Activated T-cell treated with anti-CD3 and anti-CD28 coated beads for 24 hours (primary cell): Measurements from ENCODE around the gene FBLN5.

Experiments
- DNase-seq: peaks from one replicate; pipeline ENCODE4 v3.0.0-alpha.2; 2020; ENCODE audit warnings: low read depth

FBLN5 gene

DNA sequence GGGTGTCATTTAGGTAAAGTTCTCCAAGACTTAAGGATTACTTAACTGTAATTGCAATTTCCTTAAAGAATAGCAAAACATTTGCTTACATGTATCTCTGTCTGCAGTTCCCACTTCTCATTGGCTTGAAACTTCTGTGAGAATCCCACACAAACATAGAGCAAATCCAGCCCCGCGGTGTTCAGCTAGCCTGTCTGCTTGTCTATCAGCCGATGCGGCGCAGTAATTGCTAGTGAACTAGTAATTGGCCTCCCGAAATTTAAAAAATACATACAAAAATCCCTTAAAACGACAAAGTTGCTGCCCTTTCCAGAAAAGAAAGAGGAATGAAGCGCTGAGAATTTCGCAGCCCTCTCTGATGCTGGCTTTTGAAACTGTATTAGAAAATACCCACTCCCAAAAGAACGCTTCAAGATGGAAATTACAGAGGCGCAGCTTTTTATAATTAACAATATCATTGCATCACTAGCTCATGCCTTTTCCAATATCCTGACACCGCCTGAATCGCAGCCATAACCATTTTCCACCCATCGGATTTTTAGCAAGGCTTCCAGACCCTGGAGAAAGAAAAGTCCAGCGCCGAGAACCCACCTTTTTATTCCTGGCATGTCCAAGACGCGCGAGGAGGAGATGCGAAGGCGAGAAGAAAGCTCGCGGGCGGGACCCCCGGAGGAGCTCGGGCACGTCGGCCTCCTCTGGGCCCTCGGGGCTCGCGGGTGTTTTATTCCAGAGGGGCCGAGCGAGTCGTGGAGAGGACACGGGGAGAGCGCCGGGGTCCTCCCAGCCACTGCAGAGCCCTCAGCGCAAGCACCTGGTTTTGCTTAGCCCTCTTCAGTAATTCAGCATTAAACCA, 646 bp downstream of the FBLN5 start:
- no peak for DNase-seq

DNA sequence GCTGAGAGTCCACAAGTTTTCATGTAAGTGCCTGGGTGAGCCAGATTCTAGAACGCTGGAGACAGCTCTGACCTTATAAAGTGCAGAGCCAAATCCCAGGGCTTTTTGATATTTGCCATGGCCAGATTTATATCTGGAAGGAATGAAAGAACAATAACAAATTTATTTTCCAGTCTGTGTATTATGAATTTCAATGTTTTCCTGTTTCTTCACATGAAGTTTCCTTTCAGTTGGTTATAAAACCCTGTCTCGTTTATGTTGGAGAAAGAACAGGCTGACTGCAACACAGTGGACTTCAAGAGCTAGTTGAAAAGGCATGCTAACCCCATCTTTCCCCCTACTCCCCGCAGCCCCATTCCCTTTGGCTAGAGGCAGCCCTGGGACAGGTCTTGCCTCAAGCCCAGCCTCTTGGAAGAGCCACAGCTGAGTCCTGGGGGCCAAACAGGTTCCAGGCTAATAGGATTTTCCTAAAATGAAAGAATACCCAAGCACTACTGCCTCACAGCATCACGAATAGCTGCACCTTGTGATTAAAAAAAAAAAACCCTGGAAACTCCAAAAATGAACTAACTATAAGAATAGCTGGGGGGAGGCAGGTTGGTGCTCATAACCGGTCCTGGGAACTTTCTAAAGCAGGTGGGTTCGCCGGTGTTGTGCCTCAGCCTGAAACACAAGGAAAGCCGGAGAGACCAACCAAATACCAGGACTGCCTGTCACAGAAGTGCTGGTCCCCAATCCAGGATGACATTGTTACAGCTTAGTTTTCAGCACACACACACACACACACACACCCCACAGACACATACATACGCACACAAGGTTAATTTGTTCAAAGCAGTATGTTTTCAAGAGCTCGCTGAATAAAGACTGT, 1.5 kb downstream of the FBLN5 start:
- no peak for DNase-seq

DNA sequence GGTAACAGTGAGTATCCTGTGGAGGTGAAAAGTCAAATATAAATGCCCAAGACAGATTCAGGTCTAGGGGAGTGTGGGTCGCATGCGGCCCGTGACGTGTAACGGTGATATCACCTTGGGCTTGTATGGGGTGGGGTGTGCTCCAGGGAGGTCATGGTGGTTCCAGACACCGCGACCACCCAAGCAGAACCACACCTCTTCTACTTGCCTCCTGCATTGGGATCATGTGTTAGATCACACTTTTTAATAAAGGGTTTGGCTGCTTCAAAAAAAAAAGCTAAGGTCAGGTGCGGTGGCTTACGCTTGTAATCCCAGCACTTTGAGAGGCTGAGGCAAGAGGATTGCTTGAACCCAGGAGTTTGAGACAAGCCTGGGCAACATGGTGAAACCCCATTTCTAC, 4.5 kb downstream of the FBLN5 start:
- DNase-seq, result no peak

DNA sequence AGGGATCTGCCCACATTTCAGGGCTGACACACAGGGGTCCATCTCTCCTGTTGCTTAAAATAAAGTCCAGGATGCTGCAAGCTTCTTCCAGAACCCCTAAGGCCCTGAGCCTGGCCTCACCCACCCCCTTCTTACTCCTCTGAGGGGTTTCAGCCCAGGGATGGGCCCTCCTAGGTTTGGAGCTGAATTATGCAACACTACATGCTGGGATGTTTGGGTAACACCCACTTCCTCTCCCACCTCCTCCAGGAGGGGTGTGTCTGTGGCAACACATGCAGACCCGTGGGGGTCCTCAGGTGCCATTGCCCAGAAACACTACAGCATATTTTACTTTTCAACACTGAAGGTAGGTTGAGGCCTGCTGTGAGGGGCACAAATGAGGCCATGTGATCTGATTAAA, 5.4 kb downstream of the FBLN5 start:
- no peak for DNase-seq

DNA sequence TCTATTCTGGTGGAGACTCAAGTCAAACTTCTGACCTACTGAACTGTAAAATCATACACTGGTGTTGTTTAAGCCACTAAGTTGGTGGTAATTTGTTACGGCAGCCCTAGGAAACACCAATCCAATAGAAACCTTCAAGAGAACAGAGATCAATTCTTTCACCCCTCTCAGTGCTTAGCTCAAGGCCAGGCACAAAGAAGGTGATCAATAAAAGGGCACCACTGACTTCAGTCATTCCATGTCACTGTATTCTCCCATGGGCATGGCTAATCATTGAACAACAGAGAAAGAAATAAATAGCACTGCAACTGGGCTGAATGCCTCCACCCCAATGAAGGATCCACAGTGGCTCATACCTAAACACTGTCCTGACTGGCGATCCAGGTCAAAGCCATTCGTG, 7.3 kb downstream of the FBLN5 start:
- DNase-seq, result no peak

DNA sequence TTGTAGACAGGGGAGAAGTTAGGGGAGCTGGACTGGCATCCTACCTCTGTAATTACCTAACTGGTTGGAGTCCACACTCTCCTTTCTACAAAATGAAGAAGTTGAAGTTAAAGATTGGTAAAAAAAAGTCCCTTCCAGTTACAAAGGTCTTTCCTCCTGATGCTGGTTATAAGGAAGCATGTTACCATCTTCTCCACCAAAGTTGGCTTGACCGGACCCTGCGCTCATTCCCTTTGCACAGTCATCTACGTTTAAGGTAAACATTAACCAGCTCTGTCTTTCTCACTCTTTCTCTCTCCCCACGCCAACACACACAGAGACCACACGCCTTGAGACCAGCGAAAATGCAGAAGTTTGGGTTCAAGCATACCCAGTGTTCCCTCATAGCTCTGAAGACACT, 11.9 kb downstream of the FBLN5 start:
- DNase-seq, result no peak

DNA sequence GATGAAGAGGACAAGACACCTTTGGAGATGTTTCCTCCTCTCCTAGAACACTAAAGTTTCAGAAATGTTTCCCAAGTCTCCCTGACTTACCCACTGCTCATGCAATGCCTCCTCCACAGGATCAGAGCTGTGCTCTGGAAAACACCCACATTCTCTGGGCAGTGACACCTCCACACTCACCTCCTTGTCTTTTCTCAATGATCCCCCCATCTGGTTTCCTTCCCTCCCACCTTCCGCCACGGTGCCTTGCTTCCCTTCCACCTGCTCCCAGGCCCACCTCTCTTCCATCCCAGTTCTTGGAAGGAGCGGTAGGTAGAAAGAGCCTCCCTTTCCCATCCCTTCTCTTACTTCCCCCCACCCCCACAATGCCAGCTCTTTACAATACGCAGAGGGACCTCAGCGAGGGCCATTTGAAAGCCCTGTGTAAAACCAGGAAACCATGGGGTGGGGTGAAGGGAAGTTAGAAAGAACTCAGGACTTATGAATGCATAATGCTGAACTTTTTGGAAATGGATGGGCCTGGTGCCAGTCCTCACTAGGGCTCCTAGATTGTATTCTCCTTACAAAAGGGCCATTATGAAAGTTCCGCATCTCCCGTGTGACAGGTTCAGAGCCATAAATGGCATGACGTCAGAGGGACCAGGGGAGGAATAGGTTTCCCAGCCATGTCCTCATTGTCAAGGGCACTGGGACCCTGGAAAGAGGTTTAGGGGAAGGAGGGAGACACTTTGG, 12.8 kb downstream of the FBLN5 start:
- no peak for DNase-seq

DNA sequence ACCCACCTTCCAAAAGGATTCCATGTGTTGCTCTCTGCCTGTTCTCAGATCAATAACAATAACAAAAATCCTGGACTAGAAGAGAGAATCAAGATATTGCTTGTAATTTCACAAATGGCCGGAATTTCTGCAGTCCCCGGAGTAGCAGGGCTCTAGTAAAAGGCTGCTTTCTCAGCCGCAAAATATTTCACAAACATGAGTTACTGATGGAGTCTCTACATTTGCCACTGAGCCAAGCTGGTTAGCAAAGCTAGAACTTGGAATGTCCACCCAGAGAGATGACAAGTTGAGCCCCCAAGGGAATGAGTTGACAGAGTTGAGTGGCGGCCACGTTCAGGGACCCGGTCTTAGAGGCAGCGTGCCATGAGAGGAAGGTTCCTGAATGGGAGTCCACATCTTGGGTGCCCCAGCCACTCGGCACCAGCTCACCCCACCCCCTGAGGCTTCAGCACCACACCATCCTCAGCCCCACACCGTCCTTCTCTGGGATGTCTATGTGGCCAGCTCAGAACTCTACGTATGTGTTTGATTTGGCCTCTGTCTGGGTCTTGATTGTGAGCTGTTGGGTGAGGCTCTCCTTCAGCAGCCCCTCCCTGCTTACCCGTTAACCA, 15.9 kb downstream of the FBLN5 start:
- no peak for DNase-seq

DNA sequence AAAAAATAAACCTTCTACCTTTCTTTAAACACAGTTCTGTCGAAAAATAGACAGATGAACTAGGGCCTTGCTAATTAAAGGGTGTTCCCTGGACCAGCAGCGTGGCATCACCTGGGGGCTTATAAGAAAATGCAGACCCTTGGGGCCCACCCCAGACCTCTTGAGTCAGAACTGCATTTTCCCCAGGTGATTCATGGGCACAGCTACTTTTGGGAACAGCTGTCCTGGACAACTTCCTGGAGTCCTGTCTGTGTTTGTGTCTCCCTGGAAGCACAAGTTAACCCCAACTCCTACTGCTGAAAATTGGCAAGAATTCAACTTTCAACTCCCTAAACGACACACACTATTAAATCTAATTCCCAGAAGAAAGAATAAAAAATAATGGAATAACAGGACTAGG, 17.8 kb downstream of the FBLN5 start:
- no peak for DNase-seq

DNA sequence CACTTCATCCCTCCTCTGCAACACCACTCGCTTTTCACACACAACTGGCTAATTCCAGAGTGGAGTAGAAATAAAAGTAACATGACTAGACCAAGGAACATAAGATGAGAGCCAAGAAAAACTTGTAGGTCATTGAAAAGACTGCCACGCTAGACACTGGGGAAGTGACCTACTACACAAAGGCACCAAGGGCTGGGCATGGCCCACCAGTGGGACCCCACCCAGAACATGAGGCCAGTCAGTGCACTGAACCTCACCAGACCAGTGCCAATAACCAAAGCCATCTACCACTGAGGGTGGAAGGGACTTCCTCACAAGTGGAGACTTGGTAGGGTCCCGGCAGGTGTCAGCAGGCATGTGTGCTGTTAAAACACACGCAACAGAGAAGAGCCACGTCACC, 19.7 kb downstream of the FBLN5 start:
- DNase-seq, result no peak

DNA sequence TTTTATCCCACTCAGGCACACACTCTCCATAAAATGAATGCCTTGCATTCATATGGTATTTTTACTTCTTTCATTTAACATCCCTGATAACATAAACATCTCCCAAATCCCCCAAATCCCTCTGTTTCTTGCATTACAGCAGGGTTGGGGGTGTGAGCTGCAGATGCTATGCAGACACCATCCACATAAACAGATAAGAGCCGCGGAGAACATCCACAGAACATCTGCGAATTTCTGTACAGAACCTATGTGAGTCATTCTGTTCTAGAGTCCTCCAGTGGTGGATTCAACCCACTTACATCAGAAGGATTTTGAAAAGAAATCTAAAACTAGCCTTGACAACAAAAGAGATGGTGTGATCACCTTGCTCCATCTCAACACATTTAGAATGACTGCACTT, 20.3 kb downstream of the FBLN5 start:
- no peak for DNase-seq

DNA sequence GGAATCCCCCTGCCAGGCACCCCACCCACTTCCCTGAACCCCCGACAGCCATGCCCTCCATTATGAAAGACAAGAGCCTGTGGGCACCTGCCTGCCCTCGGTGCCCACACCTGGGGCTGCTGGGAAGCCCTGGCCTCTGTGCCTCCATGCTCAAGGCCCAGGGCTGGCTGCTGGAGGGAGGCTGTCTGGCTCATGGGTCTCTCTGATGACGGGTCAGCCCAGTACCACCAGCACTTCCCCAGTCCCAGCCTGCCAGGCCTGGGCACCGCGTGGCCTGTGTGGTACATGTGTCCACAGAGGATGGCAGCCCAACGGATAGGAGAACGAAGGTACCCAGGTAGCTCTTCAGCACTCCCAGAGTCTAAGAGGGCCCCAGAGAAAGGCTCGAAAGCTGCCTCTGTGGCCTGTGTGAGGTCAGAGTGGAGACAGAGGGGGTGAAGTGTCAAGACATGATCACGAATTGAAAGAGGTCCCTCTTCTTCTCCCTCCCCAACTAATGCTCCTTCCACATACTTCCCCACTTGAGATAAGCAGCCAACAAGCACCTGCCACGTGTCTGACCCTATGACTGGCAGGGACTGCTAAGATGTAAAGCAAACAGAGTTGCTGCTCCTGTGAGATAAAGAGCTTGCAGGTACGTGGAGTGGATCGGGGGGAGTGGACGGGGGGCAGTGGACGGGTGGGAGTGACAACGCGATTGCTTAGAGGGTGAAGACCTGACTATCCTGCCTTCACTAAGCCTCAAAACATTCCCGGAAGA, 21.2 kb downstream of the FBLN5 start:
- DNase-seq, result no peak

DNA sequence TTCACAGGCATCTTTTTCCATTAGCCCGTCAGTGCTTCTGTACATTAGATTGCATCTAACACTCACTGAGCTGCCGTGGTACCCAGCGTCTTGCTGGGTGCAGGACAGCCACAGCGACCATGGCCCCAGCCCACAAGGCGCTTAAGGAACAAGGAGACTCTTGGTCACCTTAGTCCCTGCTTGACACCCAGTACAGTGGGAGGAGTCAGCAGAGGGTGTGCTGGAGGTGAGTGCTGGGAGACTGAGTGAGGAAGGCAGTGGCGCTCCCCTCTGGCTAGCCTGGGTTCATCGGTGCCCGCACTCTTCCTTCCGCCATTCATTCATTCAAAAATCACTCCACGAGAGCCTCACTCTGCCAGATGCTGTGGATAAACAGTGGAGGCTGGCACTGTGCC, 21.8 kb downstream of the FBLN5 start:
- DNase-seq, result no peak

DNA sequence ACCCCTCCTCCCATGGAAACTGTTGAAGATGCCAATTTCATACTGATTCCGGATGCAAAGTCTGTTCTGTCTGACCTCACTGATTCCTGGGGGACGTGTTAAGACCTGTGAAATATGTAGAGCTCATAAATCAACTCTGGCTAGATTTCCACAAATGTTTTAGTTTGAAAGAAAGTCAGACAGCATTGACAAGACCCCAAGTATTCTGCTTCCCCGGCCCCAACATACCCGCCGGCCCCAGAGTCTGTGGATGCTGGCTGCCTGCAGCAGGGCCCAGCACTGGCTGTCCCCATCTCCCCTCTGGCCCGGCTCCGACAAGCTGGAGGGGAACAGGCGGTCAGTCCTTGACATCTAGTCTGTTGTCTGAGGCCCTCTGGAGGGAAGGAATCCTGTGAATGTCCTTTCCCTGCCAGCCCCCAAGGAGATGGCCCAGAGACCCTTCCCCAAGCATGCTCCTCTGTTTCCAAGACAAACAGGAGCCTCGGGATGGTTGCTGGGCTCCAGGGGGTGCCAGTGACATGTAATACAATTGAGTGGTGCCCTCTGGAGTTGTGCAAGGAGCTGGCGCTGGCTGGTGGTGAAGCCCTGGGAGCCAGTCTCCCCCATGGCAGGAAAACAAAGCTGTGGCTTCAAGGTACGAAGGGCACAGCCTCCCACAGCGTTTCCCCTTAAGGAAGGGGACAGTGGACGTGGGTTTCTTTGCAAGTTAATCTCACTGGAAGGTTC, 22.3 kb downstream of the FBLN5 start:
- DNase-seq, result no peak

DNA sequence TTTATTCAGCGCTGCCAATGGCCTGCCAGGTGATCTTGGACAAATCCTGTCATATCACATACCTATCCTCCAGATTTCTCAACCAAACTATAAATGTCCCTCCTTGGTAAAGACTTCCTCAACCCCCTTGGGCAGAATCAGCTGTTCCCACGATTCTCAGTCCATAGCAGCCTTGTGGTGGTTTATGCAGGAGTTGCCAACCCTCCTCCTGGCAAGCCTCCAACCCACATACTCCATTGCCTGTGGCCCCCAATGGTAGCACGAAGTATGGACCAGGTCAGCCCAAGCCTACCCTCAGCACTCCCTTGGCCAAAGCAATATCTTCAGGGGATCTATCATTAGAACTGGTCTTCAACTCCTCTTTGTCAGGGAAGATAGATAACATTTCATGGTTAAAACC, 27.0 kb downstream of the FBLN5 start:
- no peak for DNase-seq

DNA sequence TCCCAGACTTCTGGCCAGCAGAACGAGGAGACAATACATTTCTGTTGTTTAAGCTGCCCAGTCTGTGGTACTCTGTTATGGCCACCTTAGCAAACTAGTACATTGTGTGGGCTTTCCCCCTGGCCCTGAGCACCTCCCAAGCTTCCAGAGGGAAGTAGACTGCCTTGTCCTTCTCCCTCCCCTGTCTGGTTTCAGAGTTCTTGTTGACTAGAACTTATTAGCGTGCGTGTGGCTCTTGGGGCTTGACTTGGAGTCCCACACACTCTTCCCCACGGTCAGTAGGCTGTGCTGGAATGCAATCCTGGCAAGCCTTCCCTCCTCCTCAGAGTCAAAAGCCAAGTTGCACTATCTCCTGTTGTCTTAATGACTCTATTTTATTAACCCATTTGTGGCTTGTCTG, 27.7 kb downstream of the FBLN5 start:
- no peak for DNase-seq

DNA sequence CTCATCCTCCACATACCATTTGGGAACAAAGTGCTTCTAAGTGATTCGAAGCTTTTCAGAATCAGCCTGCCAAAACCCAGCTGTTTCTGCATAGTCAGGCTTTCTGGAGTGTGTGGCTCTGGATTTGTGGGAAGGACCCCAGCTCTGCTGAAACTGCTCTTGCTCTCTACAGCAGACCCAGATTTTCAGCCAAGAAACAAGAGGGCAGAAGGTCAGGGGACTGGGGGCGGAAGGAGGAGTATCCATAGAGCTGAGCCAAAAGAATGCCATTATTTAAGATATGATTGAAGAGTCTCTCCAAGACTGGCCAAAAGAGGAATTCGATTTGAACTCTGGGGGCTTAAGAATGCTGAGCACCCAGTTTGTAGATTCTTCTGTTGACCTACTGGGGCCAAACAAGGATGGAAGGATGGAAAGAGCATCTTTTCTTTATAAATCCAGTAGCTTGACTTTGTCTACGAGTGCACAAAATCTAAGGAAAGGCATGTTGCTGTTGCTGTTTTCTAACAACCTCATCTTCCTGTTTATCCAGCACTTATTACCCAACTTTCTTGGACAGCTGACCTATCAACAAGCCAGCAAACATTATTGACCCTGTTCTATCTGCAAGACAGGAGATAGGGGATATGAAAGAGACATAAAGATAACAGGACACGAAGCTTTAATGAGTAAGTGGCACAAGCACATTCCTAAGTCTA, 29.2 kb downstream of the FBLN5 start:
- no peak for DNase-seq

DNA sequence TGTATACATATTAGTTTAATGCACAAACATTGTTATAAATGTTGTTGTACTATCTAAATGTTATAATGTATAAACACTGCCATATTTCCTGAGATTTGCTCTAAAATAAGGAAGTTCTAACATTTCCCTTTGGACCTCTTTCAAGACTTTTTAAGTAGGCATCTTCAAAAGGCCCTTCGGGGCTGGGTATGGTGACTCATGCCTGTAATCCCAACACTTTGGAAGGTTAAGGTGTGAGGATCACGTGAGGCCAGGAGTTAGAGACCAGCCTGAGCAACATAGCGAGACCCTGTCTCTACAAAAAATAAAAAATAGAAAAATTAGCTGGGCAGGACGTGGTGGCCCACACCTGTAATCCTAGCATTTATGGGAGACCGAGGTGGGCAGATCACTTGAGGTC, 35.5 kb downstream of the FBLN5 start:
- DNase-seq, result no peak

DNA sequence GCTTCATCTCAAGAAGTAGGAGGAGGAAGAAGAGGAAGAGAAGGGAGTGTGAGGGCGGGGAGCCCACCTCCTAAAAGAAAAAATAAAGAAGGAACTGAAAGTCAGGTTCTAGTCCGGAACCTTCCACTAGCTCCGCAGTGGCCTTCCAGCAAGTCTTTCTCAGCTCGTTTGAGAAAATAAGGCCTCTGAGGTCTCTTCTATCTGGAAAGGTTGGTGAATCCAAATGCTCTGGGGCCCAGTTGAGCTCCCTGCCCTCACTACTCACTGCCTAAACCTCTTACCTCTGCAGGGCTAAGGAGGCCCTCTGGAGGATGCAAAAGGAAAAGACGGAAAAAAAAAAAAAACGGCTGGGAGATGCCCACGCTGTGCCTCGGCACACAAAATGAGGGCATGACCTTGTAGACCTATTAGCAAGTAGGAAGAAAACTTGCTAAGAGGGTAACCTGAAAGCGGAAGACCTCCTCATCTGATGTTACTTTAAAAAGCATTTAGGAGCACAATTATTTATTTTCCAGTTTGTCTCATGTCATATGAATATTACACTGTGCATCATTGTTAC, 35.9 kb downstream of the FBLN5 start:
- peak; percentile 21 for DNase-seq

DNA sequence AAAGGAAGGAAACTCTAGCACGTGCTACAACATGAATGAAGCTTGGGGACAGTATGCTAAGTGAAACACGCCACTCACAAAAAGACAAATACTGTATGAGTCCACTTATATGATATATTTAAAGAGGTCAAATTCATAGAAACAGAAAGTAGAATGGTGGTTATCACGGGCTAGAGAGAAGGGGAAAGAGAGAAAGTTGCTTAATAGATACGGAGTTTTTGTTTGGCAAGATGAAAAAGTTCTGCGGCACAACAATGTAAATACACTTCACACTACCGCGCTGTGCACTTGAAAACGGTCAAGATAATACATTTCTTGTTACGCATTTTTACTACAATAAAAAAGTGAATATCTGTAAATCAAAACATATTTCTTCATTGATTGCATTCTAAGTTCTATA, 37.3 kb downstream of the FBLN5 start:
- no peak for DNase-seq
